Mucosa of descending colon (tissue), 3 donors: Measurements from ENCODE around the gene SLC25A29. TPM values are rescaled to one million over a fixed set of nuclear protein-coding genes. Genes with fewer than 3 reads are reported as not detected.
A peak's percentile ranks its signal among the peaks of the same experiment; 100 is the strongest.
"Not testable (repeated sequence)": the region's sequence is repeated elsewhere in the genome, so short reads cannot be mapped to it uniquely, and the experiment has no call there.

ENCODE experiments used
- ATAC-seq: fragments of 200-7000 bp; cut with Tn5 transposase; one replicate; pipeline ENCODE4 v1.9.1; 2020; ENCODE audit warnings: mild to moderate bottlenecking, moderate library complexity
- DNase-seq, 3 donors: peaks; one replicate each; pipeline ENCODE4 v3.0.0-alpha.2; 2020
- H3K36me3 ChIP-seq: fragments of 200-600 bp; one replicate; pipeline ENCODE4 v1.8.0; 2021; ENCODE audit warnings: low read depth, mild to moderate bottlenecking
- H3K4me1 ChIP-seq: fragments of 200-600 bp; one replicate; pipeline ENCODE4 v1.8.0; 2021; ENCODE audit warnings: low read depth, mild to moderate bottlenecking
- H3K4me3 ChIP-seq: fragments of 200-600 bp; one replicate; pipeline ENCODE4 v1.8.0; 2021; ENCODE audit warnings: mild to moderate bottlenecking
- H3K9me3 ChIP-seq: fragments of 200-600 bp; one replicate; pipeline ENCODE4 v1.8.0; 2021; ENCODE audit warnings: mild to moderate bottlenecking
- intact Hi-C, 2 donors: fragments of 100-400 bp; cut with DNase I in 1 of 2; cut with micrococcal nuclease in 1 of 2; formaldehyde crosslinking; loops; one replicate each; pipeline versions ENCODE4 v1.11.0 to v1.11.1; 2022; cut with DNase I, micrococcal nuclease
- total RNA-seq, 3 donors: library from RNA; stranded (reverse); fragmentation: NEBNext Ultra II Directional in 2 of 3; extraction: Animal tissue kit (Norgen Biotek cat#: 25700) in 2 of 3; gene quantifications; one replicate each; pipeline versions ENCODE4 v1.2.1 to v1.2.4, GENCODE V29; 2021 to 2023
- TF ChIP-seq, protein P1 (sequence below): fragments of 200-600 bp; IDR thresholded peaks from one replicate; pipeline ENCODE4 v1.8.0; 2022; ENCODE audit warnings: antibody characterized with exemption, mild to moderate bottlenecking
- donor health status: DM: no; HTN: no; CAD: no; lungs with moderate emphysema.
- donor health status: DM: no; HTN: no; CAD: no.
- donor health status: DM: no; HTN: yes; CAD: no.

Gene SLC25A29
- total RNA-seq, 3 donors from 2014 or later: 19.6 to 28.2 (median 28.1) TPM

DNA sequence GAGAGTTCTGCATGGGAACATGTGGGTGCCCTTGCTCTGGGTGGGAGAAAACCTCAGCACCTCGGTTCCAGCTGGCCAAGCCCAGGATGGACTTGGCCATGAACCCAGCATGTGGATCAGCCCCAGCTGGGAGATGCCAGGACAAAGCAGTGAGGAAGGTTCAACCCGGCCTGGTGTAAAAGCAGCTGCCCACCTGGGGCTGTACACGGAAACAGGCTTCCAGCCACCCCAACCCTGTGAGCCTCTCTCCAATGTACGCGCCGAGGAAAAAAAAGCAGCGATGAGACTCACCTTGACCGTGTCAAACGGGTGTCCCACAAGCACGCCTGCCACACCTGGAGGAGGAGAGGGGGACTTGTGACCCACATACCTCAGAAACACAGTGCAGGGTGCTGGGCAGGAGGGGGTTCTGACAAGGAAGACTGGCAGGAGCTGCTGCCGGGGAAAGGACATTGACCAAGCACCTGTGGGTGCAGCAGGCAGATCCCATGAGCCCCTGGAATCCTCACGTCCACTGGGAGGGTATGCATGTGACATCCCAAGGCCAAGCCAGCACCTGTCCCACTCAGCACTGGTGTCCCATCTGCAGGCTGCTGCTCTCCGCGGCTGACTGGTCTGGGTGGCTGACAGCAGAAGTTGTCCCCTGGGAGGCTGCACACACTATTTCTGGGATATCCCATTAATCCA is 7.5 kb downstream of the SLC25A29 start:
- TF ChIP-seq, protein P1, sequence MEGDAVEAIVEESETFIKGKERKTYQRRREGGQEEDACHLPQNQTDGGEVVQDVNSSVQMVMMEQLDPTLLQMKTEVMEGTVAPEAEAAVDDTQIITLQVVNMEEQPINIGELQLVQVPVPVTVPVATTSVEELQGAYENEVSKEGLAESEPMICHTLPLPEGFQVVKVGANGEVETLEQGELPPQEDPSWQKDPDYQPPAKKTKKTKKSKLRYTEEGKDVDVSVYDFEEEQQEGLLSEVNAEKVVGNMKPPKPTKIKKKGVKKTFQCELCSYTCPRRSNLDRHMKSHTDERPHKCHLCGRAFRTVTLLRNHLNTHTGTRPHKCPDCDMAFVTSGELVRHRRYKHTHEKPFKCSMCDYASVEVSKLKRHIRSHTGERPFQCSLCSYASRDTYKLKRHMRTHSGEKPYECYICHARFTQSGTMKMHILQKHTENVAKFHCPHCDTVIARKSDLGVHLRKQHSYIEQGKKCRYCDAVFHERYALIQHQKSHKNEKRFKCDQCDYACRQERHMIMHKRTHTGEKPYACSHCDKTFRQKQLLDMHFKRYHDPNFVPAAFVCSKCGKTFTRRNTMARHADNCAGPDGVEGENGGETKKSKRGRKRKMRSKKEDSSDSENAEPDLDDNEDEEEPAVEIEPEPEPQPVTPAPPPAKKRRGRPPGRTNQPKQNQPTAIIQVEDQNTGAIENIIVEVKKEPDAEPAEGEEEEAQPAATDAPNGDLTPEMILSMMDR: no peak
- Histone ChIP-seq H3K36me3 (no peaks in the 10 kb centered on the region), H3K9me3 (no peaks in the 10 kb centered on the region), H3K4me1 (no peaks in the 10 kb centered on the region), H3K4me3 (no peak overlapping the region)
- ATAC-seq (no peak), DNase-seq (peak in 2 of 3 donors; percentile 23 to 48)
- intact Hi-C loops: no loop called here

DNA sequence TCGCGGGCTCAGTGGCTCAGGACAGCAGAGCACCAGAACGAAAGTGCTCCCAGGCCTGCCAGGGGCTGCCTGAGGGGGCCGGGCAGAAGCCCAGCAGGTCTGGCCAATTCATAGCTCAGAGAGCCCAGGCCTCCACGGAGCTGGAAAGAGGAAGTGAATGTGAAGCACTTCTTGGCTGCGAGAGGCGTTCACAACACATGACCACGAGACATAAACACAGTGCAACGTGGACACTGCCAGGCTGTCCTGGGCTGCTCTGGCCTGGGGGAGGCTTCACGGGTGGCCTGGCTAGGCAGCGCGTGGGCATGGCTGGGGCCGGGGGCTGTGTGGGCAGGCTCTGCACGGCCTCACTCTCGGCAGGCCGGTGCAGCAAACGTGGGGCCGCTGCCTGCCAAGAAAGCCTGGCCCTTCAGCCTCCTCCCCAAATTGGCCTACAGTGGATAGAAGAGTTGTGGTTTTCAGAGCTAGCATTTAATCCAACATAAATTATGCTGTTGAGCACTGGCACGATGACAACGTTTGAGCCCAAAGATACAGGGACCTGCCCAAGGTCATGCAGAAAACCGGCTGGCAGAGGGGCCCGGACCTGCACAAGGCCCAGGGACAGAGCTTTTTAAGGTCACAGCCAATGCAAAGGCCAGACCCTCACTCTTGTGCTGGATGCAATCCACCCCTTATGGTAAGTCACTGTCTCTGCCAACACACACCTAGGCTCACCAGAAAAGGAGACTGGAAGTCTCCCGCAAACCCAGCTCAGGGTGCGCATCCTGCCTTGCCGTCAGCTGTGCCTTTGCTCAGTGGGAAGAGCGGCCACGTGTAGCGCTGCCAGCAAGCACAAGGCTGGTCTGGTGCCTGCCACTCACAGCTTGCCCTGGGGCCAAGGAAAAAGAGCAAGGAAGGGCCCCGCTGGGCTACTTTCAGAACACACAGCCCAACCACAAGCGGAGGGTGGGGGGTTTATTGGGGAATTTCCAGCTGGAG is 8.6 kb downstream of the SLC25A29 start:
- Histone ChIP-seq H3K4me3 (no peak overlapping the region), H3K9me3 (no peaks in the 10 kb centered on the region), H3K4me1 (no peaks in the 10 kb centered on the region), H3K36me3 (no peaks in the 10 kb centered on the region)
- intact Hi-C loops: no loop called here
- DNase-seq (peak; percentile 62 to 73 (median 63)), ATAC-seq (peak; percentile 78)
- TF ChIP-seq, protein P1: no peak

DNA sequence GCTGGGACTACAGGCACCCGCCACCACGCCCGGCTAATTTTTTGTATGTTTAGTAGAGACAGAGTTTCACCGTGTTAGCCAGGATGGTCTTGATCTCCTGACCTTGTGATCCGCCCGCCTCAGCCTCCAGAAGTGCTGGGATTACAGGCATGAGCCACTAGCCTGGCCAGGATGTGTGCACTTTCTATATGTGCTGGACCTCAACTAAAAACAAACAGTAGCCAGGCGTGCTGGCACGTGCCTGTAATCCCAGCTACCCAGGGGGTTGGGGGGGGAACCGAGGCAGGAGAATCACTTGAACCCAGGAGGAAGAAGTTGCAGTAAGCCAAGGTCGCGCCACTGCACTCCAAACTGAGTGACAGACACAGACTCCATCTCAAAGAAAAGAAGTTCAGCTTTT is 9.5 kb downstream of the SLC25A29 start:
- DNase-seq: peak in 2 of 3 donors; percentile 16 to 42

DNA sequence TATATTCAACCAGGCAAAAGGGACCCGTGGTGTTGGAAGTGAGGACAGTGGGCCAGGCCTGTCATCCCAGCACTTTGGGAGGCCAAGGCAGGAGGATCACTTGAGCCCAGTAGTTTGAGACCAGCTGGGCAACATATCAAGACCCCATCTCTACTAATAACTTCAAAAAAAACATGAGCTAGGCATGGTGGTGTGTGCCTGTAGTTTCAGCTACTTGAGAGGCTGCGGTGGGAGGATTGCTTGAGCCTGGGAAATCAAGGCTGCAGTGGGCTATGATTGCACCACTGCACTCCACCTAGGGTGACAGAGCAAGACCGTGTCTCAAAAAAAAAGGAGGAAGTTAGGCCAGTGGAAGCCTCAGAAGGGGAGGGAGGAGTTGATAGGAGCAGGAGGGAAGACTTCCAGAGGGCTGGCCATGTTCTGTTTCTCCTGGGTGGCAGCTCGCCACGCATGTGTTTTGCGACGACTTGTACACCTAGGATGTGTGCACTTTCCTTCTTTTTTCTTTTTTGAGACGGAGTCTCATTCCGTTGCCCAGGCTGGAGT is 10.1 kb downstream of the SLC25A29 start:
- no peaks in the 10 kb centered on the region for H3K36me3 ChIP-seq
- intact Hi-C loops: no loop called here
- DNase-seq (no peak), ATAC-seq (no peak)
- no peaks in the 10 kb centered on the region for H3K4me1 ChIP-seq
- H3K9me3 ChIP-seq: no peaks in the 10 kb centered on the region
- no peak overlapping the region for H3K4me3 ChIP-seq
- TF ChIP-seq, protein P1: no peak

More for the DNA sequence above, 9.5 kb downstream of the SLC25A29 start:
- H3K4me1 ChIP-seq, ATAC-seq, intact Hi-C loops, H3K36me3 ChIP-seq, H3K9me3 ChIP-seq, H3K4me3 ChIP-seq: not testable (repeated sequence)

DNA sequence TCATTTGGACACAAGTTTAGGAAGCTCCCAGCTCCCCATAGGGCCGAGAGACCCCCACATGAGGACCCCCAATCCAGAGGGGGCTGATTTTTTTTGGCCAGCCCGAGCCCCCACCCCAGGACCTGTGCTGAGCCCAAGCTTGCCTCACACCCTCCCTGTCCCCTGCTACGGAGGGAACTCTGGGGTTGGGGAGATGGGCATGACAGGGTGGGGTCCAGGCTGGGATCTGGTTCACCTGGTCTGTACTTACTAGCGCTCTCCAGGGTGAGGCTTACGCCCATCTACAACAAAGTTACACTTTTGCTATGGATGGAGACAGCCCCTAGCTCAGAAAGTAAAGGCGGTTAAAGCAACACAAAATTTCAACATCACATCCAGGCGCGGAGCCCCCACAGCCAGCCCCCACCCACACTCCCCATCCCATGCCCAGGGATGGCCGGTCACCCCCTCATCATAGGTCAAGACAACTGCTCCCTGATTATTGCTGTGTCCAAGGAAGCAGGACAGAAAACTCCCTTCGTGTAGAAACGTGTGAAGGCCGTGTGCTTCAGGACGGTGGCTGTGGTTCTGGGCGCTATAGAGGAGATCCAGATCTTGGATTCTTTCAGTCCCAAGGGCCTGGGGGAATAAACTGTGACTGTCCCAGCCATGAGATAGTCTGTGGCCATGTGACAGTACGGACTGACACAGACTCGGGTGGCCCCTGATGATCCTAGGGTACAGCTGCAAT is 10.7 kb downstream of the SLC25A29 start:
- DNase-seq: peak in 1 of 3 donors; percentile 18
- TF ChIP-seq, protein P1: no peak
- intact Hi-C loops: no loop called here
- ATAC-seq: no peak
- no peak overlapping the region for H3K4me3 ChIP-seq
- no peaks in the 10 kb centered on the region for H3K36me3 ChIP-seq
- H3K9me3 ChIP-seq: no peaks in the 10 kb centered on the region
- H3K4me1 ChIP-seq: no peaks in the 10 kb centered on the region
